Stomach (tissue), 4 donors: Measurements from ENCODE around the gene TRIM9.

Experiments
- CTCF ChIP-seq, 7 experiments: fragments of 450-650 bp in 4 of 7; fragments of 200-600 bp in 3 of 7; sonication (generic) in 3 of 7; IDR thresholded peaks; one replicate each; pipeline ENCODE4 v1.5.1; 2016 to 2019; ENCODE audit warnings: antibody characterized with exemption in 7 of 7, control low read depth in 2 of 7, mild to moderate bottlenecking in 1 of 7
- EP300 ChIP-seq: sonication (generic); formaldehyde crosslinking; IDR thresholded peaks from one replicate; pipeline ENCODE4 v1.6.1; 2017; ENCODE audit warnings: antibody characterized with exemption
- POLR2A ChIP-seq, 4 donors: fragments of 450-650 bp; IDR thresholded peaks; one replicate each; pipeline ENCODE4 v1.6.1; 2016; ENCODE audit warnings: antibody characterized with exemption in 4 of 4, control low read depth in 2 of 4, mild to moderate bottlenecking in 1 of 4, moderate library complexity in 1 of 4
- POLR2AphosphoS5 ChIP-seq, 3 donors: sonication (generic); formaldehyde crosslinking; IDR thresholded peaks; one replicate each; pipeline ENCODE4 v1.6.1; 2016; ENCODE audit warnings: antibody characterized with exemption in 3 of 3

GRCh38 chr14:50974118-50974517, 120.8 kb downstream of the TRIM9 start:
- TF ChIP-seq POLR2A (IDR thresholded peaks at IDR 0.05) (no peak), CTCF (IDR thresholded peaks at IDR 0.05) (no peak), POLR2AphosphoS5 (IDR thresholded peaks at IDR 0.05) (no peak), EP300 (no peak)
